ELF-1 (cell line): ENCODE measurements around the gene ADCK2.
"Not testable (repeated sequence)": the region's sequence is repeated elsewhere in the genome, so short reads cannot be mapped to it uniquely, and the experiment has no call there.

ENCODE experiments used
- DNase-seq: peaks from one replicate; pipeline ENCODE4 v3.0.0-alpha.2; 2016; ENCODE audit warnings: low read depth, low spot score

The ADCK2 gene

DNA sequence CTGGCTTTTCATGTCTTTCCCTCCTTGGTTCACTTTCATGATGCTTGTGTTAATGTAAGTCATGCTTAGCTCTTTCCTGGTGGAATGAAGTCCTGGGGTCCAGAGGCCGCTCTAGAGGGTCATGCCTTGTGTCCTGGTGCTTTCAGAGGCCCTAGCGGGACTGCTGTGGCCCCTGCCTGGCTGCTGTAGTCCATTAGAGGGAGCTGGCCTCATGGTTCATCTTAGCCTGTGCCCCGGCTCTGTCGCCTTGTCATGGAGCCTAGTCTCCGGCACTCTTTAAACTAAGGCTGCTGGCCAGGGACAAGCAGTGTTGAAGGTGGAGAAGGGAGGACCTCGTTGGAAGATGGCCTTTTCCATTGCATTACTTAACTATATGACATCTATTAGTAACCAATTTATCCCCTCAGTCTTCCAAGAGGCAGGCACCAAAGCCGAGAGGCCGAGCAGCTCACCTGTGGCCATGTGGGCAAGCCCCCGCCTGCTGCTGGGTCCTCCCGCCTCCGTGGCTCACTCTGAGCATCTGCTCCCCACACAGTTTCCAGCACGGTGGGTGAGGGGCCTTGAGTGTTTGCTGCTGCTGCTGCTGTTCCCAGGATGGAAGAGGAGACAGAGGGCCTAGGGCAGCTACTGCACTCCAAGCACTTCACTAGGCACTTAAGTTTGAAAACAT is 18.8 kb downstream of the ADCK2 start:
- DNase-seq, result peak; percentile 29

DNA sequence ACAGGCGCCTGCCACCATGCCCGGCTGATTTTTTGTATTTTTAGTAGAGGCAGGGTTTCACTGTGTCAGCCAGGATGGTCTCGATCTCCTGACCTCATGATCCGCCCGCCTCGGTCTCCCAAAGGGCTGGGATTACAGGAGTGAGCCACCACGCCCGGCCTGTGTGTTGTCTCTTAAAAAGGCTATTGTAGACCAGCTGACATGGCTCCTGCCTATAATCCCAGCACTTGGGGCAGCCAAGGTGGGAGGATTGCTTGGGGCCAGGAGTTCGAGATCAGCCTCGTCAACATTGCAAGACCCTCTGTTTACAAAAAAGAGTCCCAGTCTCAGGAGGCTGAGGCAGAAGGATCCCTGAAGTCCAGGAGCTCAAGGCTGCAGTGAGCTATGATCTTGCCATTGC is 21.1 kb downstream of the ADCK2 start:
- not testable (repeated sequence) for DNase-seq

DNA sequence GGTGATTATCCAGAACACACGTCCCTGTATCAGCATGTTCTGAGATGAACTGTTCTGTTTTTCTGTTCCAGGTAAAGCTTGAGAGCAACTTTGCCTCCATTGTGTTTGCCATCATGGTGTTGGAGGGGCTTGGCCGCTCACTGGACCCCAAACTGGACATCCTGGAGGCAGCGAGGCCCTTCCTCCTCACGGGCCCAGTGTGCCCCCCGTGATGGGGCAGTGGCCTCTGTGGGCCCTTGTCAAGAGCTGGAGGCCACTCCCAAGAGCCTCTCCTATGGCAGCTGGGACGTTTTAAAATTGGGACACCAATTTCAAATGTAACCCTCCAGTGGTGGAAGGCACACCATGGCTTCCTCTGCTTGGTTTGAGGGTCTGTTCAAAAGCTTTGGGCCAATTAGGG is 21.8 kb downstream of the ADCK2 start:
- no peak for DNase-seq

DNA sequence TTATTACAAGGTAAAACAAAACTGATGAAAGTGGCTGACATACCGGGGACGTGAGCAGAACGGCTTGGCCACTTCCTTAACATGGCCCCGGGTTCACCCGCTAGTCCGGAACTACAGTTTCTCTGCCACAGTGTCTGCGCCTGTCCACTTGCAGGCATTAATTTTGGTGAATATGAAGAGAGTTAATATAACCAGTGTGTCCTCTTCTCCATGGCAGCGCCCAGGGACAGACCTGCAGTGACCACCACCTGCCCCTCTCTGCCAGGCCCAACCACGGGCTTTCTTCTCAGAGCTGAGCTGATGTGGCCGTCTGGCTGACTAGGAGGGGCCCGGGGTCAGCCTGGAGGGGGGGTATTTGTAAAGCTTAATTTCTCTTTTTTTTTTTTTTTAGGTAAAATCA is 22.6 kb downstream of the ADCK2 start:
- no peak for DNase-seq

DNA sequence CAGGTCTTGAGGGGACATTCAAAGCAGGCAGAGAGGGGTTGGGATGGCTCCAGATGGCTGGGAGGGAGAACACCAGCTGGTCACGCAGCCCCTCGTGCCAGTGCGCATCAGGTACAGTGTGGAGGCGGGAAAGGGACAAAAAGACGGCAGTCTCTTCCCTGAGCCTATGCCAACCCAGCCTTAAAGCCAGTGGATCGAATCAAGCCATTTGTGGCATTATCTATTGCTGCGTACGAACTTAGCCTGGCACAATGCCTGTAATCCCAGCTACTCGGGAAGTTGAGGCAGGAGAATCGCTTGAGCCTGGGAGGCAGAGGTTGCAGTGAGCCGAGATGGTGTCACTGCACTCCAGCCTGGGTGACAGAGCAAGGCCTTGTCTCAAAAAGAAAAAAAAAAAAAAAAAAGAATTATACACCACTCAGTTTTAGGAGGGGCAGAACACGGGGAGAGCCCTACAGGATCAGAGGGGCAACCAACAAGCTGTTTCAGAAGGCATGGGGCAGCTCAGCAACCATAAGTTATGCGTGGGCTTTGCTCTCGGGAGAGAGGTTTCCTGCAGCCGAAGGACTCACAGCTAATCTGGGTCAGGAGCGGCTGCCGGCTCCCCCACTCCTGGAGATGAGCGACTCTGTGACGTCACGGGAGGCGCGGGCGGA is 23.4 kb downstream of the ADCK2 start:
- no peak for DNase-seq

DNA sequence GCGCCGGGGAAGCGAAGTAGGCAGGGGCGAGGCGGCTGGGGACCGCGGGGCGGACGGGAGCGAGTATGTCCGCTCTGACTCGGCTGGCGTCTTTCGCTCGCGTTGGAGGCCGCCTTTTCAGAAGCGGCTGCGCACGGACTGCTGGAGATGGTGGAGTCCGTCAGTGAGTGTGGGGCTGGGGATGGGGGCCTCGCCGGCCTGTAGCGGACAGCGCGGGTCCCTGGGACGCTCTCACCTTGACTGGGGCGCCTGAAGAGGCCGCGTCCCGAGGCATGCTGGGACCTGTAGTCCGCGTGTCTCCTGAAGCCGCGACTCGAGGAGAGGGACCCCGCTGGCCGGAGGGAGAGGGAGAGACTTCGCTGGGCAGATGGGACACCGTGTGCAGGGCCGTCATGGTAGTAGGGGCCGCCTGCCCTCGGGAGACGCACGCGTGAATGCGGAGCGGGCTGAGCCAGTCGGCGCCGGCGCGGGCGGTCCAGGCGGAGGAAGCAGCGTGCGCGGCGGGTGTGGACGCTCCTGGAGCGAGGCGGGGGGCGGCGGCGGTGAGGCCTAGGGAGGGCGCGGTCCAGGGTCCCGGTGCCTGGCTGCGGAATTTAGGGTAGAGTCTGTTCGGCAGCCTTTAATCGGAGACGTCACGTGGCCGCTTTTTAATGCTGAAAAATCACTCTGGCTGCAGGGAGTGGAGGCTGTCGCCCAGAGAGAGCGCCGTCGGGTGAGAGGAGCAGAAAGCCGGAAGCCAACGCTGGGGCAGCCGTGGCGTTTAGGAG is 24.1 kb downstream of the ADCK2 start, which contains the start of gene NDUFB2:
TSS of gene NDUFB2 (plus strand) at position 29 of the 767 bp plus-strand sequence. CDS start at position 66, 37 bp downstream.
- peak; percentile 95 for DNase-seq

DNA sequence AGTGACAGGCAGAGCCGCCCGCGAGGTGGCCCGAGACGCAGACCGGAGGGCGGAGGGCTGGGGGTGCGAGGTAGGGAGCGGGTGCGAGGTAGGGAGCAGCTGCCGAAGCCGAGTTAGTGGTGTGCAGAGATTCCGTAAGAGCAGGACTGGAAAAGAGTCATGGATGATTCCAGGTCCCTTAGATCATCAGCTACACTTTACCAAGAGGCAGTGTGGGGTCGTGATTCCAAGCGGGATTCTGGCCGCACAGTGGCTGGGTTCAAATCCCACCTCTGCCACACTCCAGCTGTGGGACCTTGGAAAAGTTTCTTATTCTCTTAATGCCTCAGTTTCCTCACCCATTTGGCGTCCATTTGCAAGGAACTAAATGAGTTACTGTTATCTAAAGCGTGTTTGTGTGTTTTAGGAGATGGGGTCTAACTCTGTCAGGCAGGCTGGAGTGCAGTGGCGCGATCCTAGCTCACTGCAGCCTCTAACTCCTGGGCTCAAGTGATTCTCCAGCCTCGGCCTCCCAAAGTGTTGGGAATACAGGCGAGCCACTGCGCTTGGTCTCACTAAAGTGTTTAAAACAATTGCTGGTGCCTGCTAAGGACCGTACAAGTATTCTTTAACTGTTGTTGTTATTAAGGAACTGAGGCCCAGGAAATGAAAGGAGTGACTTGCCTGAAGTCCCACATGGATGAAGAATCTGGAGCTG is 24.9 kb downstream of the ADCK2 start:
- DNase-seq, result no peak

DNA sequence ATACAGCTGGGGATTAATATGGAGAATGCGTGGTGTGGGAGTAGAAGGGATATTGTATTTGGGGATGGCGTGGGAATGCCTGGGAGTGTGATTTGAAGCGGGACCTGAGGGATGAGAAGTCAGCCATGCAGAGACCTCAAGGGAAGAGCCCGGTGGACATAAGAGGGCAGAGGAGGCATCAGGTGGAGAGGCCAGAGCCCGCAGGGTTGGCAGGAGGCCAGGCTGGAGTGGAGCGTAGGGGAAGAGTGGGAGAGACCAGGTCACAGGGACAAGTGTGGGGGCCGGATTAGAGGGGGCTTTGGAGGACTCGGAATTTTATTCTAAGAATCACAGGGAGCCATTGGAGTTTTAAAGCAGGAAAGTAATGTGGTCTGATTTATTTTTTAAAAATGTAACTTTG is 25.7 kb downstream of the ADCK2 start:
- no peak for DNase-seq

DNA sequence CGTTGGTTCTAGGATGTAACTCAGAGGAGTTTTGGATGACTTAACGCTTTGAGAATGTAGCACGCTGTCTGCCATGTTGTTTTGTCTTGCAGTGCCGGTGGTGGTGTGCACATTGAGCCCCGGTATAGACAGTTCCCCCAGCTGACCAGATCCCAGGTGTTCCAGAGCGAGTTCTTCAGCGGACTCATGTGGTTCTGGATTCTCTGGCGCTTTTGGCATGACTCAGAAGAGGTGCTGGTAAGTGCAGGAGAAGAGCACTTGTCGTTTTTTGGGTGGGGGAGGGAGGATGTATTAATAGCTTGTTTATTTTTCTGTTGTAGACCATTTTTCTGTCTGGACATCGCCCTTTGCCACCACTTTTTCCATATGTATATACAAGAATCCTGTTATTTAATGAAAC is 30.0 kb downstream of the ADCK2 start:
- DNase-seq, result no peak

DNA sequence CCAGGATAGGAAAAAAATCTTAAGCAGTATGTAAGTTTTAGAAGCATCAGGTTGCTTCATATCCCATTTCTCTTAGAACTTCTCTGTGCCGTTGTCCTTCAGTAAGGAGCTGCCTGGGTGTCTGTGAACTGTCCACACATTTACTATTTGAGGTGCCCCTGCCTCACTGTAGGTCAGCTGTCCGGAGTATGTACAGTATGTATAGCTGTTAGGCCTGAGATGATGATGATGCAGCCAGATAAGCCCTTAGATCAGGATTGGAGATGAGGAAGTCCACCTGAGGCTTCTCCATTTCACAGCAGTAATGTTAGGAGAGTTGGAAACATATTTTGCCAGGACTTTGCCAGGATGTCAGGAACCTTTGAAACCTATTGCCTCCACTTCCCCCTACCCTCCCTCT is 31.5 kb downstream of the ADCK2 start:
- DNase-seq, result no peak

- no peak for DNase-seq
Observed at GRCh38 chr7:140707132-140707531, 34.4 kb downstream of the ADCK2 start.

- not testable (repeated sequence) for DNase-seq
Observed at GRCh38 chr7:140708764-140709163, 36.0 kb downstream of the ADCK2 start.

GRCh38 chr7:140712392-140712791 is 39.6 kb downstream of the ADCK2 start:
- DNase-seq, result not testable (repeated sequence)

DNA sequence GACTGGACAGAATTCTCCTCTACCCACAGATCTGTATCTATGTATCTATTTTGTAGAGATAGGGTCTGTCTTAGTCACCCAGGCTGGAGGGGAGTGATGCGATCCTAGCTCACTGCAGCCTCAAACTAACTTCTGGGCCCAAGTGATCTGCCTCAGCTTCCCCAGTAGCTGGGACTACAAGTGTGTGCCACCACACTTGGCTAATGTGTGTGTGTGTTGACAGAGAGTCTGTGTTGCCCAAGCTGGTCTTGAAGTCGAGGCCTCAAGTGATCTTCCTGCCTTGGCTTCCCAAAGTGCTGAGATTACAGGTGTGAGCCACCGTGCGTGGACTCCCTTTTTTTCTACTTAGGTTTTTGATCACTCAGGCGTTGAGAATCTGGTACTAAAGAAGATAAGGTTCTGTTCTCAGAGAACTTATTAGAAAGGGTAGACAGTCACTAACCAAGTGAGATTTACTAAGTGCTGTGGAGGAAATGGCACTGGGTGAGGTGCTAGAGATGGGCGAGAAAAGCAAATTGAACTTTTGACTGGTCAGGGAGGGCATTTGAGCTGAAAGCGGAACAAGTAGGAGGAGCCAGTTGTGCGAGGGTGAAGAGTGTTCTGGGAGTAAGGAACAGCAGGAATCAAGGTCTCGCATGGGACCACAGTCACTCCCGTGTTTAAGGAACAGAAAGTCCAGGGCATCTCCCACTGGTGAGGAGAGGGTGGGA is 41.7 kb downstream of the ADCK2 start:
- DNase-seq, result no peak

DNA sequence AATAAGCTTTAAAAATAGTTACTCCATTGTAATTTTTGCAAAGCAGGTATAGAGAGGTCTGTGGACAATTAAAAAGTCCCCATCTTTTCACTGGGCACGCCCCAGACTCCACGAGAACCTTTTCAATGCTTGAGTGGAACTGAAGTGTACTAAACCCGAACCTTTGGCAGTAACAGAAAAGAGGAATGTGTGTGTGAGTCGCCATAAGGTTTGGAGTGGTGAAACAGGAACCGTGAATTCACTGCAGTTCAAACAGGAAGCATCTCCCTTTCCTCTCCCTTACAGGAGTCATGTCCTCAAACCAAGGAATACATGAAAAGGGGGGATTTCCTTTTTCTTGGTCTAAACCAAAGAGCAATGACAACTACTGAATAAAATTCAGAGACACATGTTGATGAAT is 47.0 kb downstream of the ADCK2 start:
- no peak for DNase-seq

- no peak for DNase-seq
Observed at GRCh38 chr7:140722254-140722653, 49.5 kb downstream of the ADCK2 start.

DNA sequence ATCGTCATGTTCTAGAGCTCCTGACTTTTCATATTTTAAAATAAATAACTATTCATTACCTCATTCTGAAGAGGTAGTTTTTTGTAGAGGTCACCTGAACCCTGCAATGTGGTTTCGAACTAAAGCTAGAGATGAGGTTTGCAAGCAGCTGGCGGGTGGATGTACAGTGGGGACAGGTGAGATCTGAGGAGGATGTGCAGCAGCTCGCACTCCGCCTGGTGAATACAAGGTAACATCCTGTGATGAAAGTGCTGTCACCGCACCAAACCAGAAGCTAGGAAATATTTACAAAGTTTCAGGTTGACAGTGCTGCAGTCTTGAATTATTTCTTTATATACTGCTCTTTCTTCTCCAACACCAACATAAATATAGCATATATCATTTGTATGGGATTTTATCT is 50.3 kb downstream of the ADCK2 start:
- no peak for DNase-seq

- DNase-seq, result no peak
Observed at GRCh38 chr7:140723574-140723973, 50.8 kb downstream of the ADCK2 start.

- DNase-seq, result no peak
Observed at GRCh38 chr7:140724706-140725105, 52.0 kb downstream of the ADCK2 start.

GRCh38 chr7:140726281-140726680 is 53.5 kb downstream of the ADCK2 start:
- no peak for DNase-seq

DNA sequence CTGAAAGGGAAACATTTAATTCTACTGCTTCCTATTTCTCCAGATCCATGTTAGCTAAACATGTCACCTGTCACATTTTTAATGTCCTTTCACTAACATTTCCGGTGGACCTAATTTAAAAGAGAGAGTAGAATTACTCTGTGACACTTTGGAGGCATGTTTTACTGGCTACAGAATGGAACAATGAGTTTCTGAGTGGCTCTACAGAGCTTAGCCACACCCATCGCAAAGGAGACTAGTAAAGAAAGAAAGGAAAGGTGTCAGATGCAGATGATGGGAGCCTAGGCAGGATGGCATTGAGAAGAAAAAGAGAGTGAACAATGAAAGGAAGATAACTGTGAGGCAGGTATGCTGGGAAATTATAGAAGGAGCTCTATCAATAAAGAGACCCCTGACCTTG is 59.7 kb downstream of the ADCK2 start:
- no peak for DNase-seq
